Right forelimb (tissue), 1 donor: ENCODE results near the gene SCYL1.
A peak's percentile ranks its signal among the peaks of the same experiment; 100 is the strongest.
"Not testable (repeated sequence)": the region's sequence is repeated elsewhere in the genome, so short reads cannot be mapped to it uniquely, and the experiment has no call there.

Source experiments
- DNase-seq: peaks from one replicate; pipeline ENCODE4 v3.0.0-alpha.2; 2018

Gene SCYL1

DNA sequence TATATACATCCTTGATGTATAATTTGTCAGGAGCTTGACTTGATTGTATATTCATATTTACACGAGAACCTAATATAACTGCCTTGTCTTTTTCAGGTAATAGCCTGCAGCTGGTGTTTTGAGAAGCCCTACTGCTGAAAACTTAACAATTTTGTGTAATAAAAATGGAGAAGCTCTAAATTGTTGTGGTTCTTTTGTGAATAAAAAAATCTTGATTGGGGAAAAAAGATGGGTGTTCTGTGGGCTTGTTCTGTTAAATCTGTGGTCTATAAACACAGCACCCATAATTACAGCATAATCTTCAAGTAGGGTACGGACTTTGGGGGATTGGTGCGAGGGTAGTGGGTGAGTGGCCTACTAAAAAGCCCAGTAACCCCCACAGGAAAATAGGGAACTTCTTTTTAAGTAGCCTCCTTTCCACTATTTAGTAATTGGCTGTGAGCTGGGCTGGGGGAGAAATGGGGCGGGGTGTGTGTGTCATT, 18.6 kb upstream of the SCYL1 start:
- DNase-seq, result no peak

DNA sequence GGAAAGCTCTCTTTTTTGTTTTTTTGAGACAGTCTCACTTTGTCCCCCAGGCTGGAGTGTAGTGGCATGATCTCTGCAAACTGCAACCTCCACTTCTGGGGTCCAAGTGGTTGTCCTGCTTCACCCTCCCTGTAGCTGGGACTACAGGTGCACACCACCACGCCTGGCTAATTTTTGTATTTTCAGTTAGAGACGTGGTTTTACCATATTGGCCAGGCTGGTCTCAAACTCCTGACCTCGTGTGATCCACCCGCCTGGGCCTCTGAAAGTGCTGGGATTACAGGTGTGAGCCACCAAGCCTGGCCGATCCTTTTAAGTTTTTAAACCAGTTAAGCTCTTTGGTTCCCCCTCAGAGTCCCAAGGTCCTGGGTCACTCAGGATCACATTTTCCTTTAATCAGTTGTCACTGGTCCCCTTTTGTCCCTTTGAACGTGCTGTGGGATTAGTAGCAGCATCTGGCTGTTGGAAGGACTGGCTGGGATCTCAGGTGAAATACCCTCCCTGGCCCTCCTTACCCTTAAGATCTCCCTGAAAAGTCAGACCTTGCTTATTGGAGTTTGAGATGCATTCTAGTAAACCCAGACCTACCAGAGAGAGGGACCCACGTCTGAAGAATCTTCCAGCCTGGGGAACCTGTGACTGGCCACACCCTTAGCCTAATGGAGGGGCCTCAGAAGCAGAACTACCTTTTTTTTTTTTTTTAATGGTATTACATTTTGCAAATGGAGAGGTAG, 17.9 kb upstream of the SCYL1 start:
- peak; percentile 79 for DNase-seq

GRCh38 chr11:65512311-65512710, 12.6 kb upstream of the SCYL1 start:
- DNase-seq, result peak; percentile 22

DNA sequence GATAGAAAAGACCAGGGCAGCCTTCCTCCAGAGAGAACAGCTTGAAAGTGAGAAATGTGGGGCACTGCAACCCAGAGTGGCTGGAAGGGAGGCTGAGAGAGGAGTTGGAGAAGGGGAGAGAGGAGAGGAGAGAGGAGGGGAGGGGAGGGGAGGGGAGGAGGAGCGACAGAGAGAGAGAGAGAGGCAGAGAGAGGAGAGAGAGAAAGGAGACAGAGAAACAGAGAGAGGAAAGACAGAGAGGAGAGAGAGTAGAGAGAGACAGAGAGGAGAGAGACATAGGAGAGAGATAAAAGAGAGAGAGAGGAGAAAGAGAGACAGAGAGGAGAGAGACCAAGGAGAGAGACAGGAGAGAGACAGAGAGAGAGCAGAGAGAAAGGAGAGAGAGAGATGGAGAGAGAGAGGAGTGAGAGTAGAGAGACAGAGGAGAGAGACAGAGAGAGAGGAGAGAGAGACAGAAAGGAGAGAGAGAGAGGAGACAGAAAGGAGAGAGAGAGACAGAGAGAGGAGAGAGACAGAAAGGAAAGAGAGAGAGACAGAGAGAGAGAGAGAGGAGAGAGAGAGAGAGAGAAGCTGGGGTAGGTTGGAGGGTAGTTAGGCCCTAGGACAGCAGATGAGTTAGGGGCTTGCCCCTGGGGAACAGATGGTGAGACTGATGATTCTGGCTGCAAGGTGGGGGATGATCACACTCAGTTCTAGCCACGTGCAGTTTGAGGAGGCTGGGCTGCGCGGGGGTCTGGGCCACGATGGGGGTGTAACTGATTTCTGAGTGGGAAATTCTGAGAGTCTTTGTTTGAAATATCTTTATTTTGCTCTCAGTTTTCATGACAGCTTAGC, 8.5 kb upstream of the SCYL1 start:
- DNase-seq, result no peak

GRCh38 chr11:65518941-65519549, 5.8 kb upstream of the SCYL1 start:
- DNase-seq, result not testable (repeated sequence)

GRCh38 chr11:65521777-65522521, 2.9 kb upstream of the SCYL1 start:
- peak; percentile 11 for DNase-seq

GRCh38 chr11:65522718-65523630, 1.9 kb upstream of the SCYL1 start:
- peak; percentile 30 for DNase-seq

GRCh38 chr11:65523631-65523968, 1.3 kb upstream of the SCYL1 start:
- DNase-seq, result peak; percentile 34

GRCh38 chr11:65524014-65524740, 706 bp upstream of the SCYL1 start:
- peak; percentile 44 for DNase-seq

DNA sequence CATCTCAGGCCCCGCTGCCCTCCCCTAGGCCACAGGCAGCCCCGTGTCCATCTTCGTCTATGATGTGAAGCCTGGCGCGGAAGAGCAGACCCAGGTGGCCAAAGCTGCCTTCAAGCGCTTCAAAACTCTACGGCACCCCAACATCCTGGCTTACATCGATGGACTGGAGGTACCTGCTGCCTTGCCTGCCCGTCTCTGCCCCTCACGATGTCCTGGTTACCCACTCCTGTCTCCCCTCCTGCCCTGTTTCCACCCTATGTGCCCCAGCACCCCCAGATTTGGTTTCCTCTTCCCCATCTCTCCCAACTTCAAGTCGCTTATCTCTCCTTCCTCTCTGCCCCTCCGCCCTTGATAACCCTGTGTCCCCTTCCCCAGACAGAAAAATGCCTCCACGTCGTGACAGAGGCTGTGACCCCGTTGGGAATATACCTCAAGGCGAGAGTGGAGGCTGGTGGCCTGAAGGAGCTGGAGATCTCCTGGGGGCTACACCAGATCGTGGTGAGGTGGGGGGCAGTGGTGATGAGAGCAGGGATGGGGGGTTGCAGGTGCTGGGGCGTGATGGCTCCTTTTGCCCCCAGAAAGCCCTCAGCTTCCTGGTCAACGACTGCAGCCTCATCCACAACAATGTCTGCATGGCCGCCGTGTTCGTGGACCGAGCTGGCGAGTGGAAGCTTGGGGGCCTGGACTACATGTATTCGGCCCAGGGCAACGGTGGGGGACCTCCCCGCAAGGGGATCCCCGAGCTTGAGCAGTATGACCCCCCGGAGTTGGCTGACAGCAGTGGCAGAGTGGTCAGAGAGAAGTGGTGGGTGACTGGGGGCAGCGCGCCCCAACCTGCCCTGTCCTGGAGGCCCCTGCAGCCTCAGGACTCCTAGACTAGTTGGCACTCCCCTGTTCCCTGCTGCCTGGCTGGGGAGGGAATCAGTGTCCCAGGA, 930 bp downstream of the SCYL1 start:
- DNase-seq, result no peak

DNA sequence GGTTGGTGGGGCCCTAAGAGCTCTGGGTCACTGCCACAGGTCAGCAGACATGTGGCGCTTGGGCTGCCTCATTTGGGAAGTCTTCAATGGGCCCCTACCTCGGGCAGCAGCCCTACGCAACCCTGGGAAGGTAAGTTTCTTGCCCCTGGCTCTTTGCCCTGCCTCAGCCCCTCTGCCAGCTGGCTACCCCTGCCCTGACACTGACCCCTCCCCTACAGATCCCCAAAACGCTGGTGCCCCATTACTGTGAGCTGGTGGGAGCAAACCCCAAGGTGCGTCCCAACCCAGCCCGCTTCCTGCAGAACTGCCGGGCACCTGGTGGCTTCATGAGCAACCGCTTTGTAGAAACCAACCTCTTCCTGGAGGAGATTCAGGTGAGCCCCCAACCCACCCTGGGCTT, 1.9 kb downstream of the SCYL1 start:
- no peak for DNase-seq

DNA sequence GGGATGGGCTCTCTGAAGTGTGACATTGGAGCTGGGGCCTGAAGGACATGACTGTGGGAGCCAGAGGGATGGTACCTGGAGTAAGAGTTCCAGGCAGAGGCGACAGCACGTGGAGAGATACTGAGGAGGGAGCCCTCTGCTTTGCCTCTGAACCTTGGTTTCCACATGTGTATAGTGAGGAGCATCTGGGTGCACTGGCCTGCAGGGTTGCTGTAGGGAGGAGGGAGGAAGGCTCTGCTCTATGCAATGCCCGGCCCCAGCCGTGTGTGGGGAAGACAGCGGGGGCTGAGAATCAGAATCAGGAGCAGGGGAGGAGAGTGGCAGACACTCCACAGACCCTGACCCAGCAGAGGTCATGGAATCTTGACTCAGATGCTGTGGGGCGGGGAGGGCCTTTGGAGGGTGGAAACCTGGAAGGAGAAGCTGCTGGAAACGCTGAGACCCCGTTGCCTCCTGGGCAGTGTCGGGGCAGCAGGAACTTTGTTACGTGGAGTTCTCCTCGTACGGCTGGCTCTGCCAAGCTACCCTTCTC, 4.0 kb downstream of the SCYL1 start:
- DNase-seq, result no peak

GRCh38 chr11:65529475-65530156, 4.7 kb downstream of the SCYL1 start:
- DNase-seq, result no peak

GRCh38 chr11:65530157-65530496, 5.2 kb downstream of the SCYL1 start:
- no peak for DNase-seq

DNA sequence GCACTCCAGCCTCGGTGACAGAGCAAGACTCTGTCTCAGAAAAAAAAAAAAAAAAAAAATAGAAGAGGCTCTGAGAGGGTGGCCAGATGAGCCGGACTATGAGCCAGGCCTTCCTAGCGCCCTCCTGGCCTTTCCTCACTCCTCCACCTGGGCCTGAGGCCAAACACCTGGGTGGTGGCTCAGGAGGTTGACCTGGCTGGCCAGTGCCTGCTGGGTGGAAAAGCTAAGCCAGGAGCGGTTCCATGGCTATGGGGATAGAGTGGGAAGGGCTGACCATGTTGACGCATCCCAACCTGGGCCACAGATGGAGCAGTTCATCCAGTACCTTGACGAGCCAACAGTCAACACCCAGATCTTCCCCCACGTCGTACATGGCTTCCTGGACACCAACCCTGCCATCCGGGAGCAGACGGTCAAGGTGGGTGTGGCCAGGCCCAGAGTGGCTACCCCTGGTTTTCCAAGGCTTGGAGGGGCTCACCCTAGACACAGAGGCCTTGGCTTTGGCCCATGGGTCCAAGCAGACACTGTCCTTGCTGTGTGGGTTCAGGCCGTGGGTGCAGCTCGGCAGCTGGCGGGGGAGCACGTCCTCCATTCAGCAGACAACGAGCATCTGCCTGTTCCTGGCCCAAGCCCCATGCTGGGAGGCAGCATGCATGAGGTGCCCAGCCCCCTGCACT, 7.6 kb downstream of the SCYL1 start:
- DNase-seq, result no peak

- no peak for DNase-seq
Observed at GRCh38 chr11:65535102-65535501, 10.2 kb downstream of the SCYL1 start.

GRCh38 chr11:65536412-65537295, 11.8 kb downstream of the SCYL1 start:
- DNase-seq, result no peak

GRCh38 chr11:65537296-65537597, 12.4 kb downstream of the SCYL1 start:
- no peak for DNase-seq
